Gastroesophageal sphincter (tissue), 4 donors: ENCODE data around the gene KCNT1. TPM values are rescaled to one million over a fixed set of nuclear protein-coding genes. Genes with fewer than 3 reads are reported as not detected.

Experiments
- ATAC-seq: fragments of 150-250 bp; one replicate; pipeline ENCODE4 v1.9.1; 2016; ENCODE audit warnings: mild to moderate bottlenecking, moderate library complexity
- H3K27ac ChIP-seq, 4 donors: fragments of 200-600 bp; sonication (generic) in 3 of 4; 1 replicate in 3 of 4; 2 replicates in 1 of 4; pipeline ENCODE4 v1.5.1; 2016 to 2019
- H3K27me3 ChIP-seq: fragments of 200-600 bp; sonication (generic); one replicate; pipeline ENCODE4 v1.5.1; 2019
- H3K36me3 ChIP-seq, 2 donors: fragments of 200-600 bp; sonication (generic); one replicate each; pipeline ENCODE4 v1.5.1; 2019; ENCODE audit warnings: control low read depth in 1 of 2
- H3K4me1 ChIP-seq, 3 donors: fragments of 200-600 bp; sonication (generic); 1 replicate in 2 of 3; 2 replicates in 1 of 3; pipeline ENCODE4 v1.5.1; 2016 to 2019; ENCODE audit warnings: control low read depth in 2 of 3
- H3K4me3 ChIP-seq, 2 donors: fragments of 200-600 bp; sonication (generic); one replicate each; pipeline ENCODE4 v1.5.1; 2019; ENCODE audit warnings: mild to moderate bottlenecking in 1 of 2, moderate library complexity in 1 of 2
- H3K9me3 ChIP-seq, 3 donors: fragments of 200-600 bp; sonication (generic); one replicate each; pipeline ENCODE4 v1.5.1; 2017 to 2019; ENCODE audit warnings: control low read depth in 2 of 3
- CTCF ChIP-seq, 4 experiments: fragments of 200-600 bp in 2 of 4; fragments of 450-650 bp in 2 of 4; sonication (generic) in 1 of 4; IDR thresholded peaks; one replicate each; pipeline ENCODE4 v1.5.1; 2017 to 2019; ENCODE audit warnings: antibody characterized with exemption in 4 of 4, mild to moderate bottlenecking in 2 of 4, moderate library complexity in 2 of 4
- EP300 ChIP-seq: sonication (generic); formaldehyde crosslinking; IDR thresholded peaks from one replicate; pipeline ENCODE4 v1.6.1; 2017; ENCODE audit warnings: antibody characterized with exemption, mild to moderate bottlenecking
- POLR2A ChIP-seq, 2 donors: fragments of 450-650 bp; IDR thresholded peaks; one replicate each; pipeline ENCODE4 v1.6.1; 2017; ENCODE audit warnings: antibody characterized with exemption in 2 of 2, mild to moderate bottlenecking in 2 of 2, moderate library complexity in 1 of 2
- POLR2AphosphoS5 ChIP-seq: sonication (generic); formaldehyde crosslinking; IDR thresholded peaks from one replicate; pipeline ENCODE4 v1.6.1; 2017; ENCODE audit warnings: antibody characterized with exemption
- WGBS, 2 donors: methylation state at CpG; one replicate each; pipeline ENCODE4 v1.1.5; 2018; ENCODE audit warnings: low coverage in 1 of 2; 5-methylcytosine and 5-hydroxymethylcytosine counted together
- total RNA-seq, 4 donors: library from RNA; depleted of rRNA; stranded (reverse); fragments of >200 nt; gene quantifications; one replicate each; pipeline ENCODE4 v1.1.0, GENCODE V29; 2016

KCNT1 gene
- total RNA-seq, 4 donors from 2014 or later, result 0.19 TPM; not detected in 3

- Histone ChIP-seq H3K36me3 (no peaks in the 10 kb centered on the region), H3K27me3 (peaks cover 78% of the 10 kb centered on the region), H3K4me1 (no peaks in the 10 kb centered on the region), H3K27ac (no peak overlapping the region), H3K4me3 (no peak overlapping the region), H3K9me3 (no peaks in the 10 kb centered on the region)
- no peak for TF ChIP-seq CTCF (IDR thresholded peaks at IDR 0.05)
- no peak for TF ChIP-seq EP300
- TF ChIP-seq POLR2AphosphoS5, result no peak
- no peak for TF ChIP-seq POLR2A (IDR thresholded peaks at IDR 0.05)
- ATAC-seq, result no peak
- WGBS, 2 donors, result no CpG with 5 or more reads among the region's 16 CpGs
Observed at GRCh38 chr9:135748676-135749075, 46.7 kb downstream of the KCNT1 start.

GRCh38 chr9:135749171-135750045 is 47.4 kb downstream of the KCNT1 start:
- 90% methylated on average over 2 of the region's 28 CpGs; no CpG with 5 or more reads in 1 of the 2 donors for WGBS, 2 donors
- H3K27me3 ChIP-seq, result peaks cover 80% of the 10 kb centered on the region
- no peaks in the 10 kb centered on the region for H3K4me1 ChIP-seq
- no peak overlapping the region for H3K4me3 ChIP-seq
- ATAC-seq, result no peak
- TF ChIP-seq POLR2AphosphoS5, result no peak
- no peak for TF ChIP-seq CTCF (IDR thresholded peaks at IDR 0.05)
- no peak for TF ChIP-seq POLR2A (IDR thresholded peaks at IDR 0.05)
- no peak for TF ChIP-seq EP300
- H3K27ac ChIP-seq, result no peak overlapping the region
- no peaks in the 10 kb centered on the region for H3K36me3 ChIP-seq
- no peaks in the 10 kb centered on the region for H3K9me3 ChIP-seq

GRCh38 chr9:135750786-135751185 is 48.8 kb downstream of the KCNT1 start:
- Histone ChIP-seq H3K4me1 (no peaks in the 10 kb centered on the region), H3K36me3 (no peaks in the 10 kb centered on the region), H3K27me3 (peaks cover 75% of the 10 kb centered on the region), H3K9me3 (peaks cover 0 to 6% (median 0%) of the 10 kb centered on the region in 3 donors), H3K4me3 (no peak overlapping the region), H3K27ac (no peak overlapping the region)
- TF ChIP-seq CTCF (IDR thresholded peaks at IDR 0.05) (no peak), POLR2A (IDR thresholded peaks at IDR 0.05) (no peak), POLR2AphosphoS5 (no peak), EP300 (no peak)
- ATAC-seq, result no peak
- WGBS, 2 donors, result no CpG with 5 or more reads among the region's 22 CpGs

- 42 to 55% methylated on average over 5 to 7 of the region's 13 CpGs for WGBS, 2 donors
- H3K9me3 ChIP-seq, result peaks cover 0 to 10% (median 0%) of the 10 kb centered on the region in 3 donors
- TF ChIP-seq EP300 (no peak), POLR2A (IDR thresholded peaks at IDR 0.05) (no peak), CTCF (IDR thresholded peaks at IDR 0.05) (no peak), POLR2AphosphoS5 (no peak)
- no peaks in the 10 kb centered on the region for H3K4me1 ChIP-seq
- no peak overlapping the region for H3K27ac ChIP-seq
- ATAC-seq, result no peak
- H3K36me3 ChIP-seq, result no peaks in the 10 kb centered on the region
- H3K27me3 ChIP-seq, result peaks cover 70% of the 10 kb centered on the region
- H3K4me3 ChIP-seq, result no peak overlapping the region
Observed at GRCh38 chr9:135751501-135751900, 49.5 kb downstream of the KCNT1 start.
